Measurements from ENCODE around the gene UNC13D.

GRCh38 chr17:75834928-75835653 lies 9.1 kb downstream of the UNC13D start:
- TF ChIP-seq CSDC2 (CRISPR knock-in tag; IDR thresholded peaks at IDR 0.05) (no peak), ARNTL (CRISPR knock-in tag; IDR thresholded peaks at IDR 0.05; ENCODE audit: borderline replicate concordance, low read depth) (no peak), ZNF8 (CRISPR knock-in tag; IDR thresholded peaks at IDR 0.05) (no peak), CREB5 (CRISPR knock-in tag; IDR thresholded peaks at IDR 0.05; ENCODE audit: low read depth) (no peak), PPARA (CRISPR knock-in tag; IDR thresholded peaks at IDR 0.05; ENCODE audit: borderline replicate concordance) (no peak), PATZ1 (CRISPR knock-in tag; IDR thresholded peaks at IDR 0.05; ENCODE audit: borderline replicate concordance) (no peak), ISL1 (CRISPR knock-in tag; IDR thresholded peaks at IDR 0.05) (no peak), TOX (CRISPR knock-in tag; IDR thresholded peaks at IDR 0.05; ENCODE audit: borderline replicate concordance) (no peak)

All from SK-N-SH treated with all-trans-retinoic acid at 6 μM for 48 hours (cell line).